GM12875 (cell line): ENCODE measurements around the gene TM6SF1.

Experiments
- H3K4me3 ChIP-seq: one replicate; pipeline ENCODE4 v1.5.1; 2011; ENCODE audit warnings: low read depth, low read length, control low read depth
- CTCF ChIP-seq: IDR thresholded peaks from 2 replicates; pipeline ENCODE4 v1.5.1; 2011; ENCODE audit warnings: low read depth, mild to moderate bottlenecking, control low read depth, inconsistent platforms, low read length, moderate library complexity, borderline replicate concordance; ENCODE audit not compliant: insufficient read depth

TM6SF1 gene

GRCh38 chr15:83105440-83105839 is 2.0 kb upstream of the TM6SF1 start:
- no peak overlapping the region for H3K4me3 ChIP-seq
- no peak for TF ChIP-seq CTCF

- no peak for TF ChIP-seq CTCF
- H3K4me3 ChIP-seq: peak overlapping the region; percentile 49
These were observed 366 bp downstream of the TM6SF1 start for GRCh38 chr15:83107841-83108181.

- peak overlapping the region; percentile 49 for H3K4me3 ChIP-seq
- TF ChIP-seq CTCF: no peak
These were observed 1.1 kb downstream of the TM6SF1 start for GRCh38 chr15:83108266-83109219.

GRCh38 chr15:83109532-83109931 is 2.1 kb downstream of the TM6SF1 start:
- no peak overlapping the region for H3K4me3 ChIP-seq
- no peak for TF ChIP-seq CTCF

GRCh38 chr15:83110381-83110780 is 2.9 kb downstream of the TM6SF1 start:
- TF ChIP-seq CTCF: no peak
- no peak overlapping the region for H3K4me3 ChIP-seq

- TF ChIP-seq CTCF: no peak
These were observed 3.7 kb downstream of the TM6SF1 start for GRCh38 chr15:83111149-83111548.

GRCh38 chr15:83112233-83112955 is 4.9 kb downstream of the TM6SF1 start:
- no peak overlapping the region for H3K4me3 ChIP-seq
- no peak for TF ChIP-seq CTCF

More at GRCh38 chr15:83111149-83111548, 3.7 kb downstream of the TM6SF1 start:
- H3K4me3 ChIP-seq: no peak overlapping the region
